DND-41 (cell line): ENCODE measurements around the gene SNTA1.

Source experiments
- ATAC-seq: fragments of 200-7000 bp; cut with Tn5 transposase; 3 replicates; pipeline ENCODE4 v1.9.1; 2021; ENCODE audit warnings: low read depth; ENCODE audit not compliant: insufficient read depth
- DNase-seq: peaks from one replicate; pipeline ENCODE4 v3.0.0-alpha.2; 2020
- H2AFZ ChIP-seq: 2 replicates; pipeline ENCODE4 v1.6.0; 2012; ENCODE audit warnings: low read depth, low read length
- H3K27ac ChIP-seq: 2 replicates; pipeline ENCODE4 v1.5.1; 2012; ENCODE audit warnings: low read length, inconsistent platforms
- H3K27me3 ChIP-seq: fragments of 200-600 bp; sonication (generic); 2 replicates; pipeline ENCODE4 v1.6.0; 2012; ENCODE audit warnings: low read length, mild to moderate bottlenecking, inconsistent platforms; ENCODE audit not compliant: insufficient read depth, poor library complexity
- H3K36me3 ChIP-seq: 2 replicates; pipeline ENCODE4 v1.5.1; 2012; ENCODE audit warnings: low read length, inconsistent platforms; ENCODE audit not compliant: insufficient read depth
- H3K4me1 ChIP-seq: 2 replicates; pipeline ENCODE4 v1.5.1; 2012; ENCODE audit warnings: mild to moderate bottlenecking, low read length; ENCODE audit not compliant: insufficient read depth
- H3K4me2 ChIP-seq: 2 replicates; pipeline ENCODE4 v1.6.0; 2012; ENCODE audit warnings: mild to moderate bottlenecking, moderate library complexity, low read length, inconsistent platforms; ENCODE audit not compliant: insufficient read depth
- H3K4me3 ChIP-seq, 2 experiments: fragments of 200-600 bp in 1 of 2; shearing (Covaris generic) in 1 of 2; 2 replicates each; pipeline ENCODE4 v1.5.1; 2012 to 2016; ENCODE audit warnings: inconsistent platforms in 2 of 2, low read length in 2 of 2, mild to moderate bottlenecking in 2 of 2, low read depth in 1 of 2, moderate library complexity in 1 of 2
- H3K79me2 ChIP-seq: 2 replicates; pipeline ENCODE4 v1.6.0; 2012; ENCODE audit warnings: low read length, inconsistent platforms; ENCODE audit not compliant: insufficient read depth
- H3K9ac ChIP-seq: 2 replicates; pipeline ENCODE4 v1.6.0; 2012; ENCODE audit warnings: low read depth, mild to moderate bottlenecking, inconsistent platforms, low read length, moderate library complexity
- H3K9me3 ChIP-seq: 2 replicates; pipeline ENCODE4 v1.5.1; 2012; ENCODE audit warnings: low read length, moderate library complexity, mild to moderate bottlenecking, inconsistent platforms; ENCODE audit not compliant: insufficient read depth, severe bottlenecking
- H4K20me1 ChIP-seq: 2 replicates; pipeline ENCODE4 v1.6.0; 2012; ENCODE audit warnings: low read length; ENCODE audit not compliant: insufficient read depth
- CTCF ChIP-seq: IDR thresholded peaks from 2 replicates; pipeline ENCODE4 v1.5.1; 2012; ENCODE audit warnings: borderline replicate concordance, low read length, moderate library complexity, mild to moderate bottlenecking; ENCODE audit not compliant: poor library complexity, severe bottlenecking; ENCODE audit errors: extremely low read depth
- EZH2 ChIP-seq: IDR thresholded peaks from 3 replicates; pipeline ENCODE4 v1.6.1; 2012; ENCODE audit warnings: borderline replicate concordance, low read depth, mild to moderate bottlenecking, moderate library complexity, low read length, inconsistent platforms; ENCODE audit not compliant: severe bottlenecking

Gene SNTA1

GRCh38 chr20:33359399-33360261 is 83.9 kb downstream of the SNTA1 start:
- no peak for ATAC-seq
- Histone ChIP-seq H3K36me3 (peaks cover 64% of the 10 kb centered on the region), H3K4me3 (no peak overlapping the region), H3K79me2 (no peaks in the 10 kb centered on the region), H3K4me2 (no peak overlapping the region), H3K4me1 (no peaks in the 10 kb centered on the region), H3K27ac (no peak overlapping the region), H4K20me1 (no peaks in the 10 kb centered on the region), H2AFZ (no peak overlapping the region), H3K9ac (no peak overlapping the region), H3K27me3 (no peaks in the 10 kb centered on the region), H3K9me3 (no peaks in the 10 kb centered on the region)
- TF ChIP-seq EZH2 (no peak), CTCF (no peak)
- DNase-seq = no peak
